ENCODE data around the gene FLRT2.

The FLRT2 gene

DNA sequence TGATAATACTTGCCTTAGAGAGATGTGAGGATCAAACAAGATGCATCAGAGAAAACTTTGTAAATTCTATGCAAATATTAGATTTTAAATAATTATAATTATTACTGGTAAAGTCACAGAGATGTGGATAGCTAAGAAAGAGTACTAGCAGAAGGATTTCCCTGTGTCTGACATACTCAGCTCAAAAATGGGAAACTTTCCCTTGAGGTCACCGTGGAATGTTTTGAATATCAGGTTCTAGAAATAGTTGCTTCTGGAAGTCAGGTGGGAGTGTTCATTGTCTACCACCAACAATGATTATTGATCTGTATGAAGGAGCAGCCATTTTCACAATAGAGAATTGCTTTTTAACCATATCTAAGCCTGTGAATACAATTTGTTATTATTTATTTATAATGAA, 71.7 kb downstream of the FLRT2 start:
- no peaks in the 10 kb centered on the region for H3K9me3 ChIP-seq (replicated peaks; ENCODE audit: low read length)
- no peaks in the 10 kb centered on the region for H3K27me3 ChIP-seq (ENCODE audit: control insufficient read depth, insufficient read depth, low read length)
- H3K4me2 ChIP-seq (ENCODE audit: low read length) = no peak overlapping the region
- no peaks in the 10 kb centered on the region for H3K36me3 ChIP-seq (ENCODE audit: insufficient read depth, low read length)
- H3K4me1 ChIP-seq (ENCODE audit: control insufficient read depth, insufficient read depth, low read length) = no peaks in the 10 kb centered on the region
- no peak overlapping the region for H3K4me3 ChIP-seq (ENCODE audit: low read length)
- H3K9ac ChIP-seq (ENCODE audit: low read depth, low read length) = no peak overlapping the region

- Histone ChIP-seq H3K9ac (ENCODE audit: low read depth, low read length) (no peak overlapping the region), H3K4me3 (ENCODE audit: low read length) (no peak overlapping the region), H3K36me3 (ENCODE audit: insufficient read depth, low read length) (no peaks in the 10 kb centered on the region), H3K27me3 (ENCODE audit: control insufficient read depth, insufficient read depth, low read length) (no peaks in the 10 kb centered on the region), H3K4me2 (ENCODE audit: low read length) (no peak overlapping the region), H3K4me1 (ENCODE audit: control insufficient read depth, insufficient read depth, low read length) (peaks cover 5% of the 10 kb centered on the region), H3K9me3 (replicated peaks; ENCODE audit: low read length) (no peaks in the 10 kb centered on the region)
Measured at GRCh38 chr14:85602345-85602744, 72.4 kb downstream of the FLRT2 start.

DNA sequence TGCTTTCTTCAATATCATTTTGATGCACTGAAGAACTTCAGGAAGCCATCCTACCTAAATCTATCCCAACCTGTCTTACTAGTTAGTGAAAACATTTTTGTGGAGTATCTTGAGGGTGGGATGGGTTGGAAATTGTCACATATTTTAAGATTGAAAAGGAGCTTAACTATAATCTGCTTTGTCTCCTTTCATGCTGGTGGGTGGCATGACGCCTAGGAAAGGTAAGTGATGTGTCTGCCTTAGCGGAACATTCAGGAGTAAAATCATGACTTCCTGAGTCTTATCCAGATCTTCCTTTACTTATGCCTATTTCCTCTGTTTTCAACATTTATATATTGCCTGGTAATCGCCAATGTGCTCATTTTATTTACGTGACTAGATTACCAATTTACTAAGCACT, 74.1 kb downstream of the FLRT2 start:
- Histone ChIP-seq H3K9me3 (replicated peaks; ENCODE audit: low read length) (no peaks in the 10 kb centered on the region), H3K4me3 (ENCODE audit: low read length) (no peak overlapping the region), H3K4me1 (ENCODE audit: control insufficient read depth, insufficient read depth, low read length) (peaks cover 14% of the 10 kb centered on the region), H3K9ac (ENCODE audit: low read depth, low read length) (no peak overlapping the region), H3K36me3 (ENCODE audit: insufficient read depth, low read length) (no peaks in the 10 kb centered on the region), H3K27me3 (ENCODE audit: control insufficient read depth, insufficient read depth, low read length) (no peaks in the 10 kb centered on the region), H3K4me2 (ENCODE audit: low read length) (no peak overlapping the region)

- Histone ChIP-seq H3K4me3 (ENCODE audit: low read length) (no peak overlapping the region), H3K9ac (ENCODE audit: low read depth, low read length) (no peak overlapping the region), H3K9me3 (replicated peaks; ENCODE audit: low read length) (no peaks in the 10 kb centered on the region), H3K4me2 (ENCODE audit: low read length) (no peak overlapping the region), H3K4me1 (ENCODE audit: control insufficient read depth, insufficient read depth, low read length) (peaks cover 14% of the 10 kb centered on the region), H3K27me3 (ENCODE audit: control insufficient read depth, insufficient read depth, low read length) (no peaks in the 10 kb centered on the region), H3K36me3 (ENCODE audit: insufficient read depth, low read length) (no peaks in the 10 kb centered on the region)
Measured at GRCh38 chr14:85604714-85605113, 74.8 kb downstream of the FLRT2 start.

- no peak overlapping the region for H3K4me3 ChIP-seq (ENCODE audit: low read length)
- H3K36me3 ChIP-seq (ENCODE audit: insufficient read depth, low read length) = no peaks in the 10 kb centered on the region
- H3K4me2 ChIP-seq (ENCODE audit: low read length) = peak overlapping the region; percentile 34
- H3K9ac ChIP-seq (ENCODE audit: low read depth, low read length) = peak overlapping the region; percentile 52
- no peaks in the 10 kb centered on the region for H3K27me3 ChIP-seq (ENCODE audit: control insufficient read depth, insufficient read depth, low read length)
- peaks cover 14% of the 10 kb centered on the region for H3K4me1 ChIP-seq (ENCODE audit: control insufficient read depth, insufficient read depth, low read length)
- no peaks in the 10 kb centered on the region for H3K9me3 ChIP-seq (replicated peaks; ENCODE audit: low read length)
Measured at GRCh38 chr14:85607651-85608081, 77.7 kb downstream of the FLRT2 start.

GRCh38 chr14:85613496-85613895, 83.6 kb downstream of the FLRT2 start:
- Histone ChIP-seq H3K9me3 (replicated peaks; ENCODE audit: low read length) (no peaks in the 10 kb centered on the region), H3K36me3 (ENCODE audit: insufficient read depth, low read length) (no peaks in the 10 kb centered on the region), H3K4me3 (ENCODE audit: low read length) (no peak overlapping the region), H3K27me3 (ENCODE audit: control insufficient read depth, insufficient read depth, low read length) (no peaks in the 10 kb centered on the region), H3K9ac (ENCODE audit: low read depth, low read length) (no peak overlapping the region), H3K4me2 (ENCODE audit: low read length) (no peak overlapping the region), H3K4me1 (ENCODE audit: control insufficient read depth, insufficient read depth, low read length) (no peaks in the 10 kb centered on the region)

DNA sequence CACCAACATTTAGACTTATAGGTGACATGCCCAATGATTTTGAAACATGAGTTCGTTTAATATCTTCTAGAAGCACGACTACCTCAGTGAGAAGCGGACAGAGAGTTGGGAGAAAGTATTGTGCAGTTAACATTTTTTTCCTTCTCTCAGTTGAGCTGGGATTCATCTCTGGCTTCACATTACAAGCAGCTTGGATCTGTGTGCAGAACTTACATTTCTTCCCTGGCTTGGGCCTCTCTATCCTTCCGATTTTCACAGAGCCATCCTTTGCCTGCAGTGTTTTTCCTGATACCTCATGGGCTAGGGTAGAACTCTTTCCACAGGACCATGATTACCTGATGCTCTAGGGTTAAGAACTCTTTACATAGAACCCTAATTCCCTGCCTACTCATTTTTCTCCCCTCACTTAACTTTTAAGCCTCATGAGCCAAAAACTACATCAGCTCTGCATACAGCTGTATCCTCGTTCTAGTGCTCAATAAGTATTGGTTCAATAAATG, 86.5 kb downstream of the FLRT2 start:
- Histone ChIP-seq H3K4me3 (ENCODE audit: low read length) (no peak overlapping the region), H3K4me1 (ENCODE audit: control insufficient read depth, insufficient read depth, low read length) (no peaks in the 10 kb centered on the region), H3K4me2 (ENCODE audit: low read length) (no peak overlapping the region), H3K9ac (ENCODE audit: low read depth, low read length) (no peak overlapping the region), H3K9me3 (replicated peaks; ENCODE audit: low read length) (no peaks in the 10 kb centered on the region), H3K27me3 (ENCODE audit: control insufficient read depth, insufficient read depth, low read length) (no peaks in the 10 kb centered on the region), H3K36me3 (ENCODE audit: insufficient read depth, low read length) (no peaks in the 10 kb centered on the region)

DNA sequence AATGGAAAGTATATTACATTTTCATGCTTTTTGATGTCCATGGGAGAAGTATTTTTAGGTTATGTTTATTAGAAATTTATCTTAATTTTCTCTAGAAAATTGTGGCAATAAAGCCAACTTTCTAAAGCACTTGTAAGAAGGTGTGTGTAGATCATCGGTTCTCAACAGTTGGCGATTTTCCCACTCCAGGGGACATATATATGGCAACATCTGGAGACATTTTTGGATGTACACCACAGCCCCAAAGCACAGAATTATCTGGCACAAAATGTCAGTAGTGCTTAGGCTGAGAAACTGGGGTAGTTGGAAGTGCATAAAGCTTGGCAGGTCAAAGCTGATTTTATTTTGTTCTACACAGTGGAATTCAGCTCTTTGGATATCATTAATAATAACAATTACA, 86.9 kb downstream of the FLRT2 start:
- H3K27me3 ChIP-seq (ENCODE audit: control insufficient read depth, insufficient read depth, low read length) = no peaks in the 10 kb centered on the region
- no peak overlapping the region for H3K4me3 ChIP-seq (ENCODE audit: low read length)
- no peak overlapping the region for H3K9ac ChIP-seq (ENCODE audit: low read depth, low read length)
- H3K4me2 ChIP-seq (ENCODE audit: low read length) = no peak overlapping the region
- no peaks in the 10 kb centered on the region for H3K4me1 ChIP-seq (ENCODE audit: control insufficient read depth, insufficient read depth, low read length)
- no peaks in the 10 kb centered on the region for H3K36me3 ChIP-seq (ENCODE audit: insufficient read depth, low read length)
- no peaks in the 10 kb centered on the region for H3K9me3 ChIP-seq (replicated peaks; ENCODE audit: low read length)

DNA sequence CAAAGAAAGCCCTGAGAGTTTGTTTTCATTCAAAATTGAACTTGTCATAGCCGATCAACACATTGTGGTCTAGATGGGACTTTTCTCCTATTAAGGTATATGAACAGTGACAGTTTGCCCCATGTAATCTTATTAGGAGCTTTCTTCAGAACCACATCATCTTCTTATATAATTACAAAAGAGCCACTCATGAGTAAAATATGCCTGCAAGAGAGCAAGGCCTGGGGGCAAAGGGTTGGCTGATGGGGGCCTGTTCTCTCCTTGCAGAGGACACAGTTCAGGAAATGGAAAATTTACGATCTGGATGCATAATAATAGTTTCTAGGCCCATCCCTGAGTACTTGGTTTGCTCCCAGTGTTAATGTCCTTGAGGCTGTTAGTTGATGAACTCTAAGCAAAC, 87.8 kb downstream of the FLRT2 start:
- Histone ChIP-seq H3K9me3 (replicated peaks; ENCODE audit: low read length) (no peaks in the 10 kb centered on the region), H3K4me1 (ENCODE audit: control insufficient read depth, insufficient read depth, low read length) (no peaks in the 10 kb centered on the region), H3K4me2 (ENCODE audit: low read length) (no peak overlapping the region), H3K4me3 (ENCODE audit: low read length) (no peak overlapping the region), H3K27me3 (ENCODE audit: control insufficient read depth, insufficient read depth, low read length) (no peaks in the 10 kb centered on the region), H3K36me3 (ENCODE audit: insufficient read depth, low read length) (peaks cover 4% of the 10 kb centered on the region), H3K9ac (ENCODE audit: low read depth, low read length) (no peak overlapping the region)

GRCh38 chr14:85618390-85618789, 88.4 kb downstream of the FLRT2 start:
- H3K4me2 ChIP-seq (ENCODE audit: low read length) = no peak overlapping the region
- H3K9ac ChIP-seq (ENCODE audit: low read depth, low read length) = no peak overlapping the region
- no peak overlapping the region for H3K4me3 ChIP-seq (ENCODE audit: low read length)
- H3K36me3 ChIP-seq (ENCODE audit: insufficient read depth, low read length) = peaks cover 4% of the 10 kb centered on the region
- H3K4me1 ChIP-seq (ENCODE audit: control insufficient read depth, insufficient read depth, low read length) = no peaks in the 10 kb centered on the region
- no peaks in the 10 kb centered on the region for H3K27me3 ChIP-seq (ENCODE audit: control insufficient read depth, insufficient read depth, low read length)
- no peaks in the 10 kb centered on the region for H3K9me3 ChIP-seq (replicated peaks; ENCODE audit: low read length)

DNA sequence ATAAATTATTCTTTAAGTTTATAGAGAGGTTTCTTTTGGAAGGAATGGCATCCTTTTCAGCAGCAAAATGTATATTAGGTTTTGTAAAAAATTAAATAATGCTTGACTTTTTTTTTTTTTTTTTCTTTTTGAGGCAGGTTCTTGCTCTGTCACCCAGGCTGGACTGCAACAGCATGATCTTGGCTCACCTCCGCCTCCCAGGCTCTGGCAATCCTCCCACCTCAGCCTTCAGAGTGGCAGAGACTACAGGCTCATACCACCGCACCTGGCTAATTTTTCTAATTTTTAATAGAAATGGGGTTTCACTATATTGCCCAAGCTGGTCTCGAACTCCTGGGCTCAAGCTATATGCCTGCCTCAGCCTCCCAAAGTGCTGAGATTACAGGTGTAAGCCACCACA, 89.0 kb downstream of the FLRT2 start:
- Histone ChIP-seq H3K27me3 (ENCODE audit: control insufficient read depth, insufficient read depth, low read length) (no peaks in the 10 kb centered on the region), H3K36me3 (ENCODE audit: insufficient read depth, low read length) (peaks cover 4% of the 10 kb centered on the region), H3K4me2 (ENCODE audit: low read length) (no peak overlapping the region), H3K9ac (ENCODE audit: low read depth, low read length) (no peak overlapping the region), H3K9me3 (replicated peaks; ENCODE audit: low read length) (no peaks in the 10 kb centered on the region), H3K4me1 (ENCODE audit: control insufficient read depth, insufficient read depth, low read length) (no peaks in the 10 kb centered on the region), H3K4me3 (ENCODE audit: low read length) (no peak overlapping the region)

- H3K4me1 ChIP-seq (ENCODE audit: control insufficient read depth, insufficient read depth, low read length) = no peaks in the 10 kb centered on the region
- H3K9ac ChIP-seq (ENCODE audit: low read depth, low read length) = no peak overlapping the region
- no peak overlapping the region for H3K4me2 ChIP-seq (ENCODE audit: low read length)
- H3K9me3 ChIP-seq (replicated peaks; ENCODE audit: low read length) = no peaks in the 10 kb centered on the region
- no peaks in the 10 kb centered on the region for H3K27me3 ChIP-seq (ENCODE audit: control insufficient read depth, insufficient read depth, low read length)
- H3K4me3 ChIP-seq (ENCODE audit: low read length) = no peak overlapping the region
- H3K36me3 ChIP-seq (ENCODE audit: insufficient read depth, low read length) = peaks cover 4% of the 10 kb centered on the region
Measured at GRCh38 chr14:85619851-85620250, 89.9 kb downstream of the FLRT2 start.
